HG02840 (cell line): Measurements from ENCODE around the gene USP17L11.
"Not testable (repeated sequence)": the region's sequence is repeated elsewhere in the genome, so short reads cannot be mapped to it uniquely, and the experiment has no call there.

Experiments
- ATAC-seq: cut with Tn5 transposase; IDR thresholded peaks from one replicate; pipeline ENCODE4 v1.9.1; 2021; ENCODE audit warnings: mild to moderate bottlenecking, moderate library complexity, moderate number of reproducible peaks; ENCODE audit not compliant: unreplicated experiment, low FRiP score

USP17L11 gene

DNA sequence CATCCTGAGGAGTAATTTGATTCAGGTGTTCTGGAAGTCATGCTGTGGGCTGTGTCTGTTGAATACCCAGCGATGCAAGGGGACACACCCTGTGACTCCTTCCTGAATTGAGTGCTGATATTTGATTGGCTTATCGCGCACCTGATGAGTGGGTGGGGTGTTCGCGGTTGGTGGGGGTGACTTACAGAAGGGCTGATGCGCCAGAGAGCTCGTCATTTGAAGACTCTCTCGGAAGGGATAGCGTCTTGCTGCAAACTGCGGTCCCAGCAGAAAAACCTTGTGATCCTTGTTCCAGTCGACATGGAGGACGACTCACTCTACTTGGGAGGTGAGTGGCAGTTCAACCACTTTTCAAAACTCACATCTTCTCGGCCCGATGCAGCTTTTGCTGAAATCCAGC is at the start of gene USP17L11:
USP17L11 (plus strand) TSS at position 301 of the 400 bp plus-strand sequence; CDS start at position 301, 0 bp downstream.
- ATAC-seq = not testable (repeated sequence)

DNA sequence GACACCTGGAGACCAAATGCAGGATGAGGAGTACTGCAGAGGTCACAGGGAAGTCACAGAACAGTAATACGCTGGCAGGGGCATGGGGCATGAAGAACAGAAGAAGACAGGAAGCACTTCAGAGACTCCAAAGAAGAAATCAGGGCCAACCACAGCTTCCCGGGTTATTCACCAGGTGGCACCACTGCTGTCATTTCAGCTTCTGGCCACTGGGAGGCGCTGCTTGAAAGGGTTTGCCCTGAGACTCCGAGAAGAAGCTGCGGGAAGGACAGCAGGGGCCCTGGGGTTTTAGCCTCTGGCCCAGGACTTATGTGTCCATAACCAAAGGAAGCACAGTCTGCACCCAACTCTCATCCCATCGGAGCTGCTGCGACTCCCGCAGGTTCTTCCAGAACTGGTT is 49.2 kb upstream of the USP17L11 start:
- ATAC-seq = not testable (repeated sequence)

DNA sequence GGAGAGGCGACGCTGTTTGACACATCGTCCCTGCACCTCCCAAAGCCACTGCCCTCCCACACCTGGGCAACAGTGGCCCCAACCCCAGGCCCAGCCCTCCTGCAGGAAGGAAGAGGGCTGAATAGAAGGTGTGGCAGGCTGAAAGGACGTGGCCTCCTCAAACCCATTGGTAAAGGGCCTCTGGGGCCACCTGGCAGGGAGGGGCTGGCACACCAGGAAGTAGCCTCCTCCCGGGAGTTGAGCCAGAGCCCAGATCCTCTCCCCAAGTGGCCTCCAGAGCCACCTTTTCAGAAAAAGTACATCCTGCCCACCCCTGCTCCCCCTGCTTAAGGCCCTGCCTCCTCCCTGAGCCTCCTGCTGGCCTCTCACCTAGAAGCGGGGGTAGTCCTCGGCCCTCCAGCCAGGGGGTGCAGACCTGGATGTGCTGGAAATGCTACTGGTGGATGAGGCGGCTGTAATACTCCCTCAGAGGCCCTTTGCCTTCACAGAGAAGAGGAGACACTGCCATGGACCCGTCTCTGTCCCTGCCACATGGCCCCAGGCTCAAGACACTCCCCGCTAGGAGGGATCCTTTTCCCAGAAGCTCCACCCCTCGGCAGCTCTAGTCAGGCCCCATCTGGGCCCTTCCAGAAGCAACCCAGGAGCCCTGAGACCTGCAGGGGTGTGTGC is 45.3 kb upstream of the USP17L11 start, which contains the start of gene FAM90A26:
FAM90A26 (plus strand) TSS at position 619 of the 669 bp plus-strand sequence. CDS start 2,764 bp downstream, outside the sequence.
- not testable (repeated sequence) for ATAC-seq

DNA sequence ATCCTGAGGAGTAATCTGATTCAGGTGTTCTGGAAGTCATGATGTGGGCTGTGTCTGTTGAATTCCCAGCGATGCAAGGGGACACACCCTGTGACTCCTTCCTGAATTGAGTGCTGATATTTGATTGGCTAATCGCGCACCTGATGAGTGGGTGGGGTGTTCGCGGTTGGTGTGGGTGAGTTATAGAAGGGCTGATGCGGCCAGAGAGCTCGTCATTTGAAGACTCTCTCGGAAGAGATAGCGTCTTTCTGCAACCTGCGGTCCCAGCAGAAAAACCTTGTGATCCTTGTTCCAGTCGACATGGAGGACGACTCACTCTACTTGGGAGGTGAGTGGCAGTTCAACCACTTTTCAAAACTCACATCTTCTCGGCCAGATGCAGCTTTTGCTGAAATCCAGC is 4.8 kb upstream of the USP17L11 start, which contains the start of gene USP17L10:
USP17L10 (plus strand) TSS at position 301 of the 400 bp plus-strand sequence; CDS start at position 301, 0 bp downstream.
- not testable (repeated sequence) for ATAC-seq

GRCh38 chr4:9214701-9215100 is 504 bp upstream of the USP17L11 start:
- not testable (repeated sequence) for ATAC-seq

- not testable (repeated sequence) for ATAC-seq
These were observed 4.6 kb downstream of the USP17L11 start, which contains the start of gene USP17L12 for GRCh38 chr4:9219852-9220251. Gene USP17L12 (plus strand): TSS chr4:9220152. CDS start chr4:9220152, 0 bp downstream.

DNA sequence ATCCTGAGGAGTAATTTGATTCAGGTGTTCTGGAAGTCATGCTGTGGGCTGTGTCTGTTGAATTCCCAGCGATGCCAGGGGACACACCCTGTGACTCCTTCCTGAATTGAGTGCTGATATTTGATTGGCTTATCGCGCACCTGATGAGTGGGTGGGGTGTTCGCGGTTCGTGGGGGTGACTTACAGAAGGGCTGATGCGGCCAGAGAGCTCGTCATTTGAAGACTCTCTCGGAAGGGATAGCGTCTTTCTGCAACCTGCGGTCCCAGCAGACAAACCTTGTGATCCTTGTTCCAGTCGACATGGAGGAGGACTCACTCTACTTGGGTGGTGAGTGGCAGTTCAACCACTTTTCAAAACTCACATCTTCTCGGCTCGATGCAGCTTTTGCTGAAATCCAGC is 9.4 kb downstream of the USP17L11 start, which contains the start of gene USP17L13:
USP17L13 (plus strand) TSS at position 301 of the 400 bp plus-strand sequence; CDS start at position 301, 0 bp downstream.
- not testable (repeated sequence) for ATAC-seq

DNA sequence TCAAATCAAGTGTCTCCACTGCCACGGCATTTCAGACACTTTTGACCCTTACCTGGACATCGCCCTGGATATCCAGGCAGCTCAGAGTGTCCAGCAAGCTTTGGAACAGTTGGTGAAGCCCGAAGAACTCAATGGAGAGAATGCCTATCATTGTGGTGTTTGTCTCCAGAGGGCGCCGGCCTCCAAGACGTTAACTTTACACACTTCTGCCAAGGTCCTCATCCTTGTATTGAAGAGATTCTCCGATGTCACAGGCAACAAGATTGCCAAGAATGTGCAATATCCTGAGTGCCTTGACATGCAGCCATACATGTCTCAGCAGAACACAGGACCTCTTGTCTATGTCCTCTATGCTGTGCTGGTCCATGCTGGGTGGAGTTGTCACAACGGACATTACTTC is 15.0 kb downstream of the USP17L11 start:
- not testable (repeated sequence) for ATAC-seq

DNA sequence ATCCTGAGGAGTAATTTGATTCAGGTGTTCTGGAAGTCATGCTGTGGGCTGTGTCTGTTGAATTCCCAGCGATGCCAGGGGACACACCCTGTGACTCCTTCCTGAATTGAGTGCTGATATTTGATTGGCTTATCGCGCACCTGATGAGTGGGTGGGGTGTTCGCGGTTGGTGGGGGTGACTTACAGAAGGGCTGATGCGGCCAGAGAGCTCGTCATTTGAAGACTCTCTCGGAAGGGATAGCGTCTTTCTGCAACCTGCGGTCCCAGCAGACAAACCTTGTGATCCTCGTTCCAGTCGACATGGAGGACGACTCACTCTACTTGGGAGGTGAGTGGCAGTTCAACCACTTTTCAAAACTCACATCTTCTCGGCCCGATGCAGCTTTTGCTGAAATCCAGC is 18.9 kb downstream of the USP17L11 start, which contains the start of gene USP17L15:
USP17L15 (plus strand) TSS at position 301 of the 400 bp plus-strand sequence; CDS start at position 301, 0 bp downstream.
- ATAC-seq = not testable (repeated sequence)

DNA sequence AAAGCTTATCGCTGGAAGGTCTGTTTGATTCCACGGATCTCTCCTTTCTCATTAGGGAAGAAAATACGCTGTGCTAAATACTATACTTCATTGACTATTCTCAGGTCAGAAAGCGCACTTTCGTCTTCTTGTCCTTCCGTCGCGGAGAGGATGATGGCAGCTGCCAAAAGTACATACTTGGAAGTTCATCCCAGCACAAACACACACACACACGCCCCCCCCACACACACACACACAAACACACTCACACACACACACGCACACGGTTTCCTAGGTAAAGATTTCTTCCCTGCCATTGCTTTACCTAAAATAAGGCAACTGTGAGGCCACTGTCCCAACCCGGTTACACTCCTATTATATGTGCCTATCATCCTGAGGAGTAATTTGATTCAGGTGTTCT is 23.3 kb downstream of the USP17L11 start:
- ATAC-seq = not testable (repeated sequence)

- not testable (repeated sequence) for ATAC-seq
These were observed 28.4 kb downstream of the USP17L11 start, which contains the start of gene USP17L17 for GRCh38 chr4:9243579-9243978. Gene USP17L17 (plus strand): TSS chr4:9243879. CDS start chr4:9243879, 0 bp downstream.

GRCh38 chr4:9247953-9248680 is 32.9 kb downstream of the USP17L11 start, which contains the start of gene USP17L18:
Gene USP17L18 (plus strand): TSS chr4:9248630. CDS start chr4:9248630, 0 bp downstream.
- not testable (repeated sequence) for ATAC-seq

GRCh38 chr4:9253078-9253477 is 37.9 kb downstream of the USP17L11 start, which contains the start of gene USP17L19:
Gene USP17L19 (plus strand): TSS chr4:9253378. CDS start chr4:9253378, 0 bp downstream.
- ATAC-seq = not testable (repeated sequence)

DNA sequence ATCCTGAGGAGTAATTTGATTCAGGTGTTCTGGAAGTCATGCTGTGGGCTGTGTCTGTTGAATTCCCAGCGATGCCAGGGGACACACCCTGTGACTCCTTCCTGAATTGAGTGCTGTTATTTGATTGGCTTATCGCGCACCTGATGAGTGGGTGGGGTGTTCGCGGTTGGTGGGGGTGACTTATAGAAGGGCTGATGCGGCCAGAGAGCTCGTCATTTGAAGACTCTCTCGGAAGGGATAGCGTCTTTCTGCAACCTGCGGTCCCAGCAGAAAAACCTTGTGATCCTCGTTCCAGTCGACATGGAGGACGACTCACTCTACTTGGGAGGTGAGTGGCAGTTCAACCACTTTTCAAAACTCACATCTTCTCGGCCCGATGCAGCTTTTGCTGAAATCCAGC is 42.6 kb downstream of the USP17L11 start, which contains the start of gene USP17L20:
USP17L20 (plus strand) TSS at position 301 of the 400 bp plus-strand sequence; CDS start at position 301, 0 bp downstream.
- not testable (repeated sequence) for ATAC-seq

DNA sequence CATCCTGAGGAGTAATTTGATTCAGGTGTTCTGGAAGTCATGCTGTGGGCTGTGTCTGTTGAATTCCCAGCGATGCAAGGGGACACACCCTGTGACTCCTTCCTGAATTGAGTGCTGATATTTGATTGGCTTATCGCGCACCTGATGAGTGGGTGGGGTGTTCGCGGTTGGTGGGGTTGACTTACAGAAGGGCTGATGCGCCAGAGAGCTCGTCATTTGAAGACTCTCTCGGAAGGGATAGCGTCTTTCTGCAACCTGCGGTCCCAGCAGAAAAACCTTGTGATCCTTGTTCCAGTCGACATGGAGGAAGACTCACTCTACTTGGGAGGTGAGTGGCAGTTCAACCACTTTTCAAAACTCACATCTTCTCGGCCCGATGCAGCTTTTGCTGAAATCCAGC is 47.4 kb downstream of the USP17L11 start, which contains the start of gene USP17L21:
USP17L21 (plus strand) TSS at position 301 of the 400 bp plus-strand sequence; CDS start at position 301, 0 bp downstream.
- ATAC-seq = not testable (repeated sequence)
